Ectodermal cell (in vitro differentiated cells): ENCODE data around the gene NLE1.

ENCODE experiments used
- H3K27ac ChIP-seq: 2 replicates; pipeline ENCODE4 v1.7.0; 2013; ENCODE audit warnings: mild to moderate bottlenecking, low read depth, low read length; ENCODE audit not compliant: insufficient read depth, poor library complexity, severe bottlenecking
- H3K27me3 ChIP-seq: 2 replicates; pipeline ENCODE4 v1.7.0; 2013; ENCODE audit warnings: mild to moderate bottlenecking, low read length; ENCODE audit not compliant: insufficient read depth, control insufficient read depth, poor library complexity, severe bottlenecking
- H3K36me3 ChIP-seq: one replicate; pipeline ENCODE4 v1.7.0; 2013; ENCODE audit warnings: low read length; ENCODE audit not compliant: control insufficient read depth, insufficient read depth
- H3K4me1 ChIP-seq: one replicate; pipeline ENCODE4 v1.7.0; 2013; ENCODE audit warnings: low read length; ENCODE audit not compliant: control insufficient read depth, insufficient read depth
- H3K4me3 ChIP-seq: 2 replicates; pipeline ENCODE4 v1.7.0; 2013; ENCODE audit warnings: low read depth, low read length, control low read depth; ENCODE audit not compliant: insufficient read depth
- H3K9me3 ChIP-seq: 2 replicates; pipeline ENCODE4 v1.7.0; 2013; ENCODE audit warnings: mild to moderate bottlenecking, low read length, moderate library complexity; ENCODE audit not compliant: control insufficient read depth
- WGBS, 2 experiments: methylation state at CpG; one replicate each; pipeline ENCODE4 v1.1.7; 2013; ENCODE audit warnings: missing lambda C conversion rate in 2 of 2; 5-methylcytosine and 5-hydroxymethylcytosine counted together

NLE1 gene

GRCh38 chr17:35088881-35089585, 53.1 kb downstream of the NLE1 start:
- Histone ChIP-seq H3K4me3 (peak overlapping the region; percentile 67), H3K36me3 (no peaks in the 10 kb centered on the region), H3K27me3 (peaks cover 24% of the 10 kb centered on the region), H3K4me1 (peaks cover 5% of the 10 kb centered on the region), H3K27ac (no peak overlapping the region), H3K9me3 (no peaks in the 10 kb centered on the region)
- 1% methylated on average over 79 of the region's 80 CpGs for WGBS, 2 experiments

DNA sequence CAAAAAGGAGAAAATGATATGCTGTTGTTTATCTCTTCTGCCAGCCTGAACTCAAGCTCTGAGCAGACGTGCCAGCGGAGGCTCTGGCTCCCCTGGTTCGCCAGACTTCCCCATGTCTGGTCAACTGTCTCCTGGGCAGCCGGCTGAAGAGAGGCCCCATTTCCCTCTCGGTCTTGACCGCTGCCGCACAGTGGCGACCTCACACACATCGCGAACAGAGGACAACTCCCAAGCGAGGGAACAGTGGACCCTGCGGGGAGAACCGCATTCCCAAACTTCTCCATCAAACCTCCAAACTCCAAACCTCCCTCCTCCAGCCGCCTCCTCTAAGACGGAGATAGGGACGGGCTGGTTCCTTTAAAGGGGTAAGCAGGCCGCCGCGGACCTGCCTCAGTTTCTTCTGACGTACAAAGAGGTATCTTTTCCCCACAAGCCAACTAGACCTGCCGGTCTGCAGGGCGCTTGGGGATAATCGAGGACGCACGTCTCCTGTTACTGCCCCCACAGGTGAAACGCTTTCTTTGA, 53.7 kb downstream of the NLE1 start:
- Histone ChIP-seq H3K9me3 (no peaks in the 10 kb centered on the region), H3K27ac (no peak overlapping the region), H3K36me3 (no peaks in the 10 kb centered on the region), H3K4me3 (peak overlapping the region; percentile 67), H3K27me3 (peaks cover 24% of the 10 kb centered on the region), H3K4me1 (peaks cover 5% of the 10 kb centered on the region)
- WGBS, 2 experiments = 1 to 2% methylated on average over 26 of the region's 26 CpGs

- H3K4me1 ChIP-seq = peaks cover 5% of the 10 kb centered on the region
- H3K4me3 ChIP-seq = peak overlapping the region; percentile 67
Observed at GRCh38 chr17:35087731-35088355, 54.3 kb downstream of the NLE1 start.

DNA sequence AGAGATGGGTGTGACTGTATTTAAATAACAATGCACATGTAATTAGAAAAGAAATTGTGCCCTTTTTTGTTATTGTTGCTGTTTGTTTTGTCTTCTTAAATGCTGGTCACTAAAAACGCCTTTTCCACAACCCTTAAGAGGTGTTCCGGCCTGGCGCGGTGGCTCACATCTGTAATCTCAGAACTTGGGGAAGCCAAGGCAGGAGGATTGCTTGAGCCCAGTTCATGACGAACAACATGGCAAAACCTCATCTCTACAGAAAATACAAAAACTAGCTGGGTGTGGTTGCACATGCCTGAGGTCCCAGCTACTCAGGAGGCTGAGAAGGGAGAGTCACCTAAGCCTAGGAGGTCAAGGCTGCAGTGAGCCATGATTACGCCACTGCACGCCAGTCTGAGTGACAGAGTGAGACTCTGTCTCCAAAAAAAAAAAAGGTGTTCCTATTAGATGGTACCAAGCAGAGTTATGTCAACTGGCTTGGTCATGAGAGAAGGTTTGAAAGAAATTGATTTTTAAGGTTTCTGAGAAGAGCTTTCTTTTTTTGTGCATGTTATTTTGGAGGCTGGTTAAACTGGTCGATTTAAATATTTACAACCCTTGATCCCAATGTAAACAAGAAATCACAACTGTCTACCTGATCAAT, 55.1 kb downstream of the NLE1 start:
- Histone ChIP-seq H3K36me3 (no peaks in the 10 kb centered on the region), H3K27me3 (peaks cover 24% of the 10 kb centered on the region), H3K9me3 (no peaks in the 10 kb centered on the region), H3K4me3 (no peak overlapping the region), H3K27ac (no peak overlapping the region), H3K4me1 (peaks cover 5% of the 10 kb centered on the region)
- WGBS, 2 experiments = 80 to 89% methylated on average over 7 to 8 of the region's 8 CpGs

More at GRCh38 chr17:35087731-35088355, 54.3 kb downstream of the NLE1 start:
- peaks cover 24% of the 10 kb centered on the region for H3K27me3 ChIP-seq
- no peaks in the 10 kb centered on the region for H3K9me3 ChIP-seq
- 52 to 63% methylated on average over 8 to 9 of the region's 9 CpGs for WGBS, 2 experiments
- H3K36me3 ChIP-seq = no peaks in the 10 kb centered on the region
- no peak overlapping the region for H3K27ac ChIP-seq

- H3K27me3 ChIP-seq = peaks cover 24% of the 10 kb centered on the region
- H3K4me3 ChIP-seq = no peak overlapping the region
- H3K4me1 ChIP-seq = peaks cover 5% of the 10 kb centered on the region
- WGBS, 2 experiments = 88 to 94% methylated on average over 8 of the region's 8 CpGs
- no peak overlapping the region for H3K27ac ChIP-seq
- no peaks in the 10 kb centered on the region for H3K36me3 ChIP-seq
- no peaks in the 10 kb centered on the region for H3K9me3 ChIP-seq
Observed at GRCh38 chr17:35086164-35086563, 55.9 kb downstream of the NLE1 start.

- peaks cover 5% of the 10 kb centered on the region for H3K4me1 ChIP-seq
- H3K4me3 ChIP-seq = no peak overlapping the region
- H3K27ac ChIP-seq = no peak overlapping the region
- peaks cover 24% of the 10 kb centered on the region for H3K27me3 ChIP-seq
- WGBS, 2 experiments = 68 to 80% methylated on average over 2 of the region's 2 CpGs
- no peaks in the 10 kb centered on the region for H3K9me3 ChIP-seq
- no peaks in the 10 kb centered on the region for H3K36me3 ChIP-seq
Observed at GRCh38 chr17:35084987-35085386, 57.1 kb downstream of the NLE1 start.

- Histone ChIP-seq H3K4me1 (peaks cover 3% of the 10 kb centered on the region), H3K9me3 (no peaks in the 10 kb centered on the region), H3K36me3 (no peaks in the 10 kb centered on the region), H3K27ac (no peak overlapping the region), H3K27me3 (peaks cover 11% of the 10 kb centered on the region), H3K4me3 (no peak overlapping the region)
- WGBS, 2 experiments = 63 to 78% methylated on average over 2 of the region's 2 CpGs
Observed at GRCh38 chr17:35083071-35083470, 59.0 kb downstream of the NLE1 start.

DNA sequence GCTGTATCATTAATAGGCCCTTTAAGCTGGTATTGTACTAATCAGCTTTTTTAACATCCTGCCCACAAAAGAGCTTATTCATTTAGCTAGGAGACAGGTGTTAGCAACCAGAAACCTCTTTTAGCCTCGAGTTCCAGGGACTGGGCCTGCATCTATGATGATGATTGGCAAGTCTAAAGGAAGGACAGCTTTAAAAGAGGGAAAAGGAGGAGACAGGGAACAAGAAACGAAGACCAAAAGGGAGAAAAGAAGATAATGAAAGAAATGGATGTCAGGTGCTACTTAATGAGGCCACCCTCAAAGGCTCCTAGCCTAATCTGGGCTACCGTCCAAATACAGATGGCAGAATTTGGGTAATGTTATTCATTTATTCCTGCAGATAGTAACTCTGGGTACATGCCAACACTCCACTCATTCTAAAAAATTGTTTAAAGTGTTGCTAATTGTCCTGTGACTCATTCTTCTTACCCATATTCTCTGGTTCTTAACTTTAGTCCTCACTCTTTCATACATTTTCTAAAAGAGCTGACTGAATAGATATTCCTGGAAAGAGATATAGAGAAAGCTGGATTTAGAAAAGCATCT, 59.9 kb downstream of the NLE1 start:
- Histone ChIP-seq H3K4me3 (no peak overlapping the region), H3K27ac (no peak overlapping the region), H3K4me1 (no peaks in the 10 kb centered on the region), H3K9me3 (no peaks in the 10 kb centered on the region), H3K27me3 (peaks cover 2% of the 10 kb centered on the region), H3K36me3 (no peaks in the 10 kb centered on the region)
- 66 to 68% methylated on average over 3 of the region's 3 CpGs for WGBS, 2 experiments

DNA sequence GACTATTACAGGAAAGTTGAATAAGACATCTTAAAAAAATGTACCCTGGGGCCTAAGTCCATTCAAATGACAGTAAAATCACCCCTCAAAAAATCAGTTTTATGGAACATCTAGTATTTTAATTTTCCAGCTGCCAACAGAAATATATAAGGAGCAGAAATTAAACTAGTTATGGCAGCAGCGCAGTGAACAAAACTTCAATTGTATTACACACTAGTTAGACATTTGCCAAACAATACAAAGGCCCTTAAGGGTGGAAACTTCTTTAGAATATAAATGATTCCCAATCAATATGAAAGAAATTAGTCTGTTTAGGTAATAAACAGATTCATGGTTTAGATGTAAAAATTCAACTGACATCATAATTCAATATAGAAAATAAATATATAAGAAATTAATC, 60.5 kb downstream of the NLE1 start:
- no peaks in the 10 kb centered on the region for H3K27me3 ChIP-seq
- WGBS, 2 experiments = 83% methylated on average over 1 of the region's 1 CpG; no CpG with 5 or more reads in 1 of the 2 experiments

DNA sequence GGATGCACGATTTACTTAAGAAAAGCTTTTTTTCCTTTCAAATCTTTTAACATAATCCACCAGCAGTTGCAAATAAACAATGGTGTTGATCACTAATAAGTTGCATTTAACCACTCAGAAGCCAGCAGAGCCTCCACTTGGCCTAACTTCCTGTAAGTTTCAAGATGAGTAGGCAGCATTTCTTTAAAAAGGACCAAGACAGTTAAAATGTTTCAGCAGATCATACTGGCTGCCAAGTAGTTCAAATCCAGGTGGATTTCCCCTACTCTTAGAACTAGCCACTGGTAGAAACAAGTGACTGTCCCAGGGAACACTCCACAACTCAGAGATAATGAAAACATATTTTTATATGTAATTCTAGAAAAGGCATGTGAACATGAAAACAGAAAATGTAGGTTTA, 61.6 kb downstream of the NLE1 start:
- Histone ChIP-seq H3K4me3 (no peak overlapping the region), H3K4me1 (no peaks in the 10 kb centered on the region), H3K9me3 (no peaks in the 10 kb centered on the region), H3K27me3 (no peaks in the 10 kb centered on the region), H3K27ac (no peak overlapping the region), H3K36me3 (no peaks in the 10 kb centered on the region)
- 40% methylated on average over 1 of the region's 1 CpG; no CpG with 5 or more reads in 1 of the 2 experiments for WGBS, 2 experiments

More for the DNA sequence above, 60.5 kb downstream of the NLE1 start:
- Histone ChIP-seq H3K36me3 (no peaks in the 10 kb centered on the region), H3K4me3 (no peak overlapping the region), H3K4me1 (no peaks in the 10 kb centered on the region), H3K9me3 (no peaks in the 10 kb centered on the region), H3K27ac (no peak overlapping the region)
